HepG2 (cell line): ENCODE data around the gene DAB2IP. TPM values are rescaled to one million over a fixed set of nuclear protein-coding genes. Genes with fewer than 3 reads are reported as not detected.

Source experiments
- ATAC-seq: fragments of 200-7000 bp; cut with Tn5 transposase; 3 replicates; pipeline ENCODE4 v1.9.1; 2020; ENCODE audit warnings: mild to moderate bottlenecking, moderate library complexity
- BruUV-seq: library from RNA; stranded (reverse); fragments of 400-500 nt; replicated peaks from 2 replicates; lab custom pipeline; 2021; lab: Mats Ljungman, UMichigan
- CTCF ChIA-PET: fragments of 300-600 bp; formaldehyde crosslinking; extraction: SDS; loops from one replicate; lab custom pipeline; 2021; ENCODE audit warnings: low total read pairs, inconsistent platforms, low intra/inter-chr PET ratio; lab: Yijun Ruan, JAX
- POLR2A ChIA-PET: fragments of 350-600 bp; sonication (Branson Sonifier 250); formaldehyde crosslinking; loops from one replicate; lab custom pipeline; 2020; ENCODE audit warnings: antibody characterized with exemption, inconsistent platforms; lab: Yijun Ruan, JAX
- DNase-seq: peaks from one replicate; pipeline ENCODE4 v3.0.0-alpha.2; 2015; ENCODE audit warnings: low spot score
- FAIRE-seq: peaks from 3 replicates; lab custom pipeline; 2011; peaks lifted over from hg19 to GRCh38; lab: Jason Lieb, UNC
- H2AFZ ChIP-seq: one replicate; pipeline ENCODE4 v1.6.1; 2011; ENCODE audit warnings: low read length, inconsistent platforms
- H3K27ac ChIP-seq: fragments of 300-600 bp; 3 replicates; pipeline ENCODE4 v1.8.0; 2011; ENCODE audit warnings: mixed run types, mild to moderate bottlenecking, mixed read lengths, low read length, inconsistent platforms; ENCODE audit not compliant: insufficient read depth; ENCODE audit errors: extremely low read length
- H3K27me3 ChIP-seq, 2 experiments: fragments of 200-600 bp in 1 of 2; 2 replicates in 1 of 2; 3 replicates in 1 of 2; pipeline versions ENCODE4 v1.6.0 to v1.8.0; 2011; ENCODE audit warnings: low read length in 2 of 2, mild to moderate bottlenecking in 2 of 2, moderate library complexity in 2 of 2, inconsistent platforms in 1 of 2; ENCODE audit not compliant: insufficient read depth in 2 of 2, control insufficient read depth in 1 of 2
- H3K36me3 ChIP-seq, 2 experiments: fragments of 200-600 bp in 1 of 2; replicated peaks in 1 of 2; 2 replicates in 1 of 2; 3 replicates in 1 of 2; pipeline versions ENCODE4 v1.5.1 to v1.8.0; 2011; ENCODE audit warnings: low read length in 2 of 2, inconsistent platforms in 1 of 2; ENCODE audit not compliant: insufficient read depth in 2 of 2, control insufficient read depth in 1 of 2
- H3K4me1 ChIP-seq: 2 replicates; pipeline ENCODE4 v1.5.1; 2012; ENCODE audit warnings: low read length, inconsistent platforms; ENCODE audit not compliant: insufficient read depth
- H3K4me2 ChIP-seq: 2 replicates; pipeline ENCODE4 v1.6.0; 2011; ENCODE audit warnings: low read depth, low read length, inconsistent platforms
- H3K4me3 ChIP-seq, 3 experiments: fragments of 200-600 bp in 1 of 3; sonication (generic), shearing (Covaris generic) in 1 of 3; replicated peaks in 1 of 3; 2 replicates each; pipeline ENCODE4 v1.5.1; 2011 to 2016; ENCODE audit warnings: low read length in 3 of 3, inconsistent platforms in 2 of 3, low read depth in 2 of 3, mild to moderate bottlenecking in 2 of 3, control low read depth in 1 of 3, mixed read lengths in 1 of 3; ENCODE audit not compliant: insufficient read depth in 1 of 3
- H3K79me2 ChIP-seq: one replicate; pipeline ENCODE4 v1.6.1; 2011; ENCODE audit warnings: low read length, inconsistent platforms; ENCODE audit not compliant: insufficient read depth
- H3K9ac ChIP-seq: 2 replicates; pipeline ENCODE4 v1.6.0; 2011; ENCODE audit warnings: mild to moderate bottlenecking, low read depth, low read length, inconsistent platforms; ENCODE audit not compliant: insufficient read depth
- H3K9me3 ChIP-seq: 2 replicates; pipeline ENCODE4 v1.5.1; 2012; ENCODE audit warnings: mild to moderate bottlenecking, low read length
- H4K20me1 ChIP-seq: 2 replicates; pipeline ENCODE4 v1.6.0; 2011; ENCODE audit warnings: inconsistent platforms, mild to moderate bottlenecking, low read length, moderate library complexity; ENCODE audit not compliant: insufficient read depth
- ATF7-NPFF ChIP-seq: sonication (generic); formaldehyde crosslinking; IDR thresholded peaks from 2 replicates; pipeline ENCODE4 v1.8.1; 2023; ENCODE audit warnings: mild to moderate bottlenecking, low read depth, missing genetic modification reagents, moderate library complexity
- SPEN ChIP-seq: sonication (generic); formaldehyde crosslinking; IDR thresholded peaks from 2 replicates; pipeline ENCODE4 v1.5.1; 2020; ENCODE audit warnings: low read depth, mild to moderate bottlenecking, missing genetic modification reagents
- TOPORS ChIP-seq: sonication (generic); formaldehyde crosslinking; IDR thresholded peaks from 2 replicates; pipeline ENCODE4 v1.8.0; 2023; ENCODE audit warnings: mild to moderate bottlenecking, missing genetic modification reagents
- ZBTB21 ChIP-seq: sonication (generic); formaldehyde crosslinking; IDR thresholded peaks from 2 replicates; pipeline ENCODE4 v1.4.0; 2020; ENCODE audit warnings: missing genetic modification reagents
- ZBTB40 ChIP-seq, 2 experiments: fragments of 450-650 bp in 1 of 2; sonication (generic) in 1 of 2; formaldehyde crosslinking in 1 of 2; IDR thresholded peaks; 2 replicates each; pipeline versions ENCODE4 v1.6.1 to v1.8.0; 2016 to 2022; ENCODE audit warnings: antibody characterized with exemption in 1 of 2, mild to moderate bottlenecking in 1 of 2, missing genetic modification reagents in 1 of 2
- ZNF704 ChIP-seq: sonication (generic); formaldehyde crosslinking; IDR thresholded peaks from 2 replicates; pipeline ENCODE4 v1.8.1; 2023; ENCODE audit warnings: mild to moderate bottlenecking, inconsistent platforms, moderate library complexity, missing genetic modification reagents, borderline replicate concordance
- WGBS: methylation state at CpG from one replicate; pipeline ENCODE4 v1.1.6; 2017; ENCODE audit warnings: low lambda C conversion rate; 5-methylcytosine and 5-hydroxymethylcytosine counted together
- in situ Hi-C: cut with HindIII; loops from 2 replicates; pipeline ENCODE4 v1.10.0; 2017; ENCODE audit warnings: low pct_unique_long_range_greater_than_20kb; ENCODE audit not compliant: extremely low pct_ligation_motif_present
- intact Hi-C: fragments of 100-400 bp; cut with micrococcal nuclease; formaldehyde crosslinking; loops from one replicate; pipeline ENCODE4 v1.10.0; 2022; ENCODE audit not compliant: unreplicated experiment
- polyA plus RNA-seq, 8 experiments: library from polyadenylated mRNA; depleted of rRNA in 3 of 8; stranded (reverse) in 7 of 8; unstranded in 1 of 8; fragments of >200 nt; fragmentation: Illumina TruSeq in 4 of 8; extraction: Trizol in 4 of 8; gene quantifications; 2 replicates each; pipeline versions ENCODE4 v1.2.1 to v1.2.3, GENCODE V29; 2011 to 2016; ENCODE audit warnings: low read depth in 4 of 8, missing spikeins in 1 of 8, mixed read lengths in 1 of 8; ENCODE audit not compliant: insufficient read depth in 1 of 8
- total RNA-seq, 5 experiments: library from RNA; depleted of rRNA; stranded (reverse); fragments of >200 nt; fragmentation: Illumina TruSeq; extraction: Trizol; gene quantifications; 2 replicates each; pipeline ENCODE4 v1.2.3, GENCODE V29; 2016; ENCODE audit warnings: low read depth in 1 of 5
- TF ChIP-seq, protein P1 (sequence below): sonication (generic); formaldehyde crosslinking; IDR thresholded peaks from 2 replicates; pipeline ENCODE4 v1.5.0; 2020; ENCODE audit warnings: mild to moderate bottlenecking, missing genetic modification reagents
- TF ChIP-seq, protein P2 (sequence below): sonication (generic); formaldehyde crosslinking; IDR thresholded peaks from 2 replicates; pipeline ENCODE4 v1.5.1; 2020; ENCODE audit warnings: missing genetic modification reagents, mild to moderate bottlenecking, borderline replicate concordance

Gene DAB2IP
- total and polyA plus RNA-seq, 2 of the 13 experiments (the other 11 are each of a cell fraction or from before 2014, with no cell fraction given) = 25.3 to 37.9 TPM

GRCh38 chr9:121823451-121824169, 172.2 kb downstream of the DAB2IP start:
- no peaks in the 10 kb centered on the region for H3K79me2 ChIP-seq
- TF ChIP-seq, protein P1, sequence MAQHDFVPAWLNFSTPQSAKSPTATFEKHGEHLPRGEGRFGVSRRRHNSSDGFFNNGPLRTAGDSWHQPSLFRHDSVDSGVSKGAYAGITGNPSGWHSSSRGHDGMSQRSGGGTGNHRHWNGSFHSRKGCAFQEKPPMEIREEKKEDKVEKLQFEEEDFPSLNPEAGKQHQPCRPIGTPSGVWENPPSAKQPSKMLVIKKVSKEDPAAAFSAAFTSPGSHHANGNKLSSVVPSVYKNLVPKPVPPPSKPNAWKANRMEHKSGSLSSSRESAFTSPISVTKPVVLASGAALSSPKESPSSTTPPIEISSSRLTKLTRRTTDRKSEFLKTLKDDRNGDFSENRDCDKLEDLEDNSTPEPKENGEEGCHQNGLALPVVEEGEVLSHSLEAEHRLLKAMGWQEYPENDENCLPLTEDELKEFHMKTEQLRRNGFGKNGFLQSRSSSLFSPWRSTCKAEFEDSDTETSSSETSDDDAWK (CRISPR knock-in tag) = no peak
- no peak for TF ChIP-seq ZBTB40 (IDR thresholded peaks at IDR 0.05)
- no peak for TF ChIP-seq ZBTB40 (CRISPR knock-in tag; IDR thresholded peaks at IDR 0.05)
- no peak for TF ChIP-seq TOPORS (CRISPR knock-in tag)
- no peak for TF ChIP-seq ATF7-NPFF (CRISPR knock-in tag)
- TF ChIP-seq SPEN = no peak
- no peak for TF ChIP-seq ZNF704 (CRISPR knock-in tag)
- no peak for TF ChIP-seq ZBTB21
- TF ChIP-seq, protein P2, sequence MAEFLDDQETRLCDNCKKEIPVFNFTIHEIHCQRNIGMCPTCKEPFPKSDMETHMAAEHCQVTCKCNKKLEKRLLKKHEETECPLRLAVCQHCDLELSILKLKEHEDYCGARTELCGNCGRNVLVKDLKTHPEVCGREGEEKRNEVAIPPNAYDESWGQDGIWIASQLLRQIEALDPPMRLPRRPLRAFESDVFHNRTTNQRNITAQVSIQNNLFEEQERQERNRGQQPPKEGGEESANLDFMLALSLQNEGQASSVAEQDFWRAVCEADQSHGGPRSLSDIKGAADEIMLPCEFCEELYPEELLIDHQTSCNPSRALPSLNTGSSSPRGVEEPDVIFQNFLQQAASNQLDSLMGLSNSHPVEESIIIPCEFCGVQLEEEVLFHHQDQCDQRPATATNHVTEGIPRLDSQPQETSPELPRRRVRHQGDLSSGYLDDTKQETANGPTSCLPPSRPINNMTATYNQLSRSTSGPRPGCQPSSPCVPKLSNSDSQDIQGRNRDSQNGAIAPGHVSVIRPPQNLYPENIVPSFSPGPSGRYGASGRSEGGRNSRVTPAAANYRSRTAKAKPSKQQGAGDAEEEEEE (CRISPR knock-in tag) = no peak
- H3K4me2 ChIP-seq = no peak overlapping the region
- CTCF ChIA-PET = no interaction called here
- WGBS = 76% methylated on average over 13 of the region's 13 CpGs
- POLR2A ChIA-PET = no interaction called here
- no peak for DNase-seq
- H3K9ac ChIP-seq = no peak overlapping the region
- no peaks in the 10 kb centered on the region for H4K20me1 ChIP-seq
- no peaks in the 10 kb centered on the region for H3K36me3 ChIP-seq
- in situ Hi-C loops = no loop called here
- H3K27me3 ChIP-seq = peaks cover 0 to 31% of the 10 kb centered on the region in 2 experiments; a peak in 3 of 5 replicates
- no peak for ATAC-seq
- FAIRE-seq = no peak
- intact Hi-C loops = loop anchor here (10.0 kb wide), 1 partner anchor 79 kb away; no protein-coding TSS in a partner anchor
- peaks cover 4% of the 10 kb centered on the region; the same call in 1 of the 2 replicates for H3K4me1 ChIP-seq
- H2AFZ ChIP-seq = no peak overlapping the region
- no peaks in the 10 kb centered on the region for H3K9me3 ChIP-seq
- no peak overlapping the region for H3K27ac ChIP-seq
- BruUV-seq = no TSS peak
- H3K4me3 ChIP-seq = no peak overlapping the region
